SK-N-SH (cell line): ENCODE results near the gene TXN2. TPM values are rescaled to one million over a fixed set of nuclear protein-coding genes. Genes with fewer than 3 reads are reported as not detected.

Experiments
- CTCF ChIA-PET: fragments of 300-600, 350-600 bp; formaldehyde crosslinking; extraction: SDS; loops from one replicate; lab custom pipeline; 2021; lab: Yijun Ruan, JAX
- POLR2A ChIA-PET: fragments of 350-600 bp; sonication (Branson Sonifier 250); formaldehyde crosslinking; extraction: SDS; loops from one replicate; lab custom pipeline; 2020; ENCODE audit warnings: antibody characterized with exemption, inconsistent platforms; lab: Yijun Ruan, JAX
- DNase-seq: peaks from one replicate; pipeline ENCODE4 v3.0.0; 2012
- H2AFZ ChIP-seq: fragments of 200-600 bp; sonication (generic); 2 replicates; pipeline ENCODE4 v1.8.1; 2016; ENCODE audit warnings: antibody characterized with exemption, mild to moderate bottlenecking, low read depth
- H3F3A ChIP-seq: fragments of 200-600 bp; sonication (generic); replicated peaks from 2 replicates; pipeline ENCODE3; 2016; ENCODE audit warnings: antibody characterized with exemption, mild to moderate bottlenecking; ENCODE audit not compliant: insufficient read depth
- H3K27ac ChIP-seq, 2 experiments: fragments of 200-500 bp in 1 of 2; fragments of 200-600 bp in 1 of 2; sonication (Bioruptor generic) in 1 of 2; sonication (generic), shearing (Covaris generic) in 1 of 2; 2 replicates each; pipeline versions ENCODE4 v1.5.1 to v1.6.1; 2014 to 2016; ENCODE audit warnings: low read depth in 2 of 2, inconsistent platforms in 1 of 2, low read length in 1 of 2, mild to moderate bottlenecking in 1 of 2, mixed read lengths in 1 of 2
- H3K27me3 ChIP-seq: fragments of 200-600 bp; sonication (generic), shearing (Covaris generic); 2 replicates; pipeline ENCODE4 v1.6.1; 2016; ENCODE audit warnings: mixed run types; ENCODE audit not compliant: insufficient read depth
- H3K36me3 ChIP-seq, 2 experiments: fragments of 200-500 bp in 1 of 2; fragments of 200-600 bp in 1 of 2; sonication (Bioruptor generic) in 1 of 2; sonication (generic) in 1 of 2; replicated peaks in 1 of 2; 2 replicates each; pipeline versions ENCODE3 to v1.5.1; 2014 to 2016; ENCODE audit warnings: low read length in 1 of 2, mild to moderate bottlenecking in 1 of 2; ENCODE audit not compliant: insufficient read depth in 2 of 2, control insufficient read depth in 1 of 2
- H3K4me1 ChIP-seq, 2 experiments: fragments of 200-500 bp in 1 of 2; fragments of 200-600 bp in 1 of 2; sonication (Bioruptor generic) in 1 of 2; sonication (generic), shearing (Covaris generic) in 1 of 2; 2 replicates each; pipeline versions ENCODE4 v1.5.1 to v1.6.1; 2014 to 2016; ENCODE audit warnings: low read depth in 1 of 2, low read length in 1 of 2, mixed run types in 1 of 2; ENCODE audit not compliant: insufficient read depth in 2 of 2, control insufficient read depth in 1 of 2
- H3K4me2 ChIP-seq: fragments of 200-600 bp; sonication (generic), shearing (Covaris generic); 2 replicates; pipeline ENCODE4 v1.6.1; 2017; ENCODE audit warnings: mixed run types
- H3K4me3 ChIP-seq, 2 experiments: fragments of 200-500 bp in 1 of 2; fragments of 200-600 bp in 1 of 2; sonication (Bioruptor generic) in 1 of 2; sonication (generic), shearing (Covaris generic) in 1 of 2; 2 replicates each; pipeline versions ENCODE4 v1.5.1 to v1.8.1; 2014 to 2016; ENCODE audit warnings: low read depth in 2 of 2, inconsistent platforms in 1 of 2, low read length in 1 of 2, mild to moderate bottlenecking in 1 of 2, mixed read lengths in 1 of 2, moderate library complexity in 1 of 2
- H3K79me2 ChIP-seq: fragments of 200-600 bp; sonication (generic); 2 replicates; pipeline ENCODE4 v1.8.1; 2017; ENCODE audit warnings: mild to moderate bottlenecking; ENCODE audit not compliant: insufficient read depth
- H3K9ac ChIP-seq: fragments of 200-600 bp; sonication (generic); 2 replicates; pipeline ENCODE4 v1.6.1; 2017; ENCODE audit warnings: mixed run types
- H3K9me2 ChIP-seq: fragments of 200-600 bp; sonication (generic); 2 replicates; pipeline ENCODE4 v1.6.1; 2017; ENCODE audit warnings: mixed run types
- H3K9me3 ChIP-seq: fragments of 200-600 bp; sonication (generic); 2 replicates; pipeline ENCODE4 v1.6.1; 2017; ENCODE audit warnings: mixed run types, mild to moderate bottlenecking, moderate library complexity
- H4K20me1 ChIP-seq: fragments of 200-600 bp; sonication (generic); 2 replicates; pipeline ENCODE4 v1.6.1; 2017; ENCODE audit warnings: mild to moderate bottlenecking, mixed run types; ENCODE audit not compliant: insufficient read depth
- CHD2 ChIP-seq: fragments of 150-350 bp; IDR thresholded peaks from 2 replicates; pipeline ENCODE4 v1.6.1; 2018; ENCODE audit warnings: low read length; ENCODE audit not compliant: partially characterized antibody
- ELF1 ChIP-seq: IDR thresholded peaks from 2 replicates; pipeline ENCODE4 v1.4.0; 2012
- EZH2phosphoT487 ChIP-seq: fragments of 200-600 bp; sonication (generic); IDR thresholded peaks from 2 replicates; pipeline ENCODE4 v1.6.1; 2017; ENCODE audit warnings: low read depth, mixed run types, mild to moderate bottlenecking, antibody characterized with exemption, moderate library complexity, borderline replicate concordance
- GATA2 ChIP-seq: sonication (generic); formaldehyde crosslinking; IDR thresholded peaks from 2 replicates; pipeline ENCODE4 v1.5.0; 2020; ENCODE audit warnings: mild to moderate bottlenecking, missing genetic modification reagents
- IRF3 ChIP-seq: fragments of 150-350 bp; IDR thresholded peaks from 2 replicates; pipeline ENCODE4 v1.6.1; 2016; ENCODE audit warnings: mild to moderate bottlenecking, low read depth, low read length
- JUND ChIP-seq: IDR thresholded peaks from 2 replicates; pipeline ENCODE4 v1.4.0; 2012
- MEF2A ChIP-seq: IDR thresholded peaks from 2 replicates; pipeline ENCODE4 v1.4.0; 2012; ENCODE audit warnings: low read depth, borderline replicate concordance
- MXI1 ChIP-seq: IDR thresholded peaks from 2 replicates; pipeline ENCODE4 v1.6.1; 2012; ENCODE audit warnings: mild to moderate bottlenecking, low read depth, low read length, improper control_type of control experiment
- NFIC ChIP-seq: IDR thresholded peaks from 2 replicates; pipeline ENCODE4 v1.4.0; 2012; ENCODE audit warnings: borderline replicate concordance
- RAD21 ChIP-seq: IDR thresholded peaks from 2 replicates; pipeline ENCODE4 v1.6.1; 2012; ENCODE audit warnings: mild to moderate bottlenecking, low read length
- RCOR1 ChIP-seq: fragments of 150-350 bp; IDR thresholded peaks from 2 replicates; pipeline ENCODE4 v1.6.1; 2017; ENCODE audit warnings: antibody characterized with exemption, low read length
- REST ChIP-seq: IDR thresholded peaks from 2 replicates; pipeline ENCODE4 v1.6.1; 2012; ENCODE audit warnings: mild to moderate bottlenecking, low read depth, low read length, moderate library complexity
- RFX5 ChIP-seq: IDR thresholded peaks from 2 replicates; pipeline ENCODE4 v1.6.1; 2012; ENCODE audit warnings: mild to moderate bottlenecking, improper control_type of control experiment, low read length
- RXRA ChIP-seq: IDR thresholded peaks from 2 replicates; pipeline ENCODE4 v1.4.0; 2012; ENCODE audit warnings: low read depth, mild to moderate bottlenecking, borderline replicate concordance
- SMC3 ChIP-seq: IDR thresholded peaks from 2 replicates; pipeline ENCODE4 v1.6.1; 2012; ENCODE audit warnings: low read depth, low read length, improper control_type of control experiment
- TCF12 ChIP-seq: IDR thresholded peaks from 2 replicates; pipeline ENCODE4 v1.4.0; 2012
- TEAD4 ChIP-seq: IDR thresholded peaks from 2 replicates; pipeline ENCODE4 v1.4.0; 2012; ENCODE audit warnings: mild to moderate bottlenecking, borderline replicate concordance; ENCODE audit not compliant: insufficient read depth
- WGBS: methylation state at CpG from one replicate; pipeline ENCODE4 v1.1.6; 2017; ENCODE audit warnings: low lambda C conversion rate; 5-methylcytosine and 5-hydroxymethylcytosine counted together
- polyA plus RNA-seq, 3 experiments: library from polyadenylated mRNA; depleted of rRNA; stranded (reverse); fragments of >200 nt; gene quantifications; 2 replicates each; pipeline ENCODE4 v1.2.3, GENCODE V29; 2012
- TF ChIP-seq, protein P1 (sequence below): IDR thresholded peaks from 2 replicates; pipeline ENCODE4 v1.4.0; 2012; ENCODE audit warnings: low read depth, borderline replicate concordance
- TF ChIP-seq, protein P2 (sequence below): fragments of 200-600 bp; sonication (generic); IDR thresholded peaks from 2 replicates; pipeline ENCODE4 v1.6.1; 2017; ENCODE audit warnings: antibody characterized with exemption, mild to moderate bottlenecking, moderate library complexity
- TF ChIP-seq, protein P3 (sequence below): IDR thresholded peaks from 2 replicates; pipeline ENCODE4 v1.4.0; 2012; ENCODE audit warnings: low read depth

Gene TXN2
- polyA plus RNA-seq, 1 of the 3 experiments (the other 2 are of a cell fraction): 251 TPM

DNA sequence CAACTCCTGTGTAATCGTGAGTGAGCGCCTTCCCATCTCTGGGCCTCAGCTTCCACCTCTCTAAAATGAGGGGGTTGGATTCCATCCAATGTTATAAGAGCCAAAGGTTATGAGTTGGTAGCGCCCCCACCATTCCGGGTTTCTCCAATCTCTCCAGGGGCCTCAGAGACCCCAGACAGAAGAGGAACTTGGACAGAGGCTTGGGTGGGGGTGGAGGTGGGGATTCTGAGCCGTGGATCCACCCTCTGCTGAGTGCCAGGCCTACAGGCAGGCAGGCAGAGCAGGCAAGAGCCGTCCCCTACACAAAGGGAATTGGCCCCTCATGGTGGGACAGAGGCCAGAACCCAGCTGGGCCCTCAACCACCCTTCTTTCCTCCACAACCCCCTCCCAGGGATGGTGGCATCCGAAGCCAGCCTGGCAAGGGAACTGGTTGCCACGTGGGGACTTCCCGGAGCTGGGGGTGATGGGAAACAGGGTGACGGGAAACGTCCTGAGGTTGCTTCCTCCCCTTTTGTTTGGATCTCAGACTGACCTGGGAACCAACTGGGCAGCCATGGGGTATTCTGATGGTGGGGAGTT is 31.8 kb downstream of the TXN2 start:
- peaks cover 0 to 2% of the 10 kb centered on the region in 2 experiments; a peak in 1 of 4 replicates for H3K4me1 ChIP-seq
- ChIA-PET CTCF (interaction anchor here (1.3 kb wide), 1 partner anchor 21 kb away, joined by 3 read pairs; no protein-coding TSS in a partner anchor), POLR2A (no interaction called here)
- DNase-seq: no peak
- H3K9me3 ChIP-seq: no peaks in the 10 kb centered on the region
- 95% methylated on average over 4 of the region's 11 CpGs for WGBS
- H3K9ac ChIP-seq: no peak overlapping the region
- H3K27ac ChIP-seq: no peak overlapping the region
- H3K4me3 ChIP-seq: no peak overlapping the region
- no peak overlapping the region for H3K4me2 ChIP-seq
- no peaks in the 10 kb centered on the region for H3K9me2 ChIP-seq
- H2AFZ ChIP-seq: no peak overlapping the region
- H4K20me1 ChIP-seq: no peaks in the 10 kb centered on the region
- no peaks in the 10 kb centered on the region for H3K79me2 ChIP-seq
- no peaks in the 10 kb centered on the region for H3K27me3 ChIP-seq
- H3K36me3 ChIP-seq: no peaks in the 10 kb centered on the region
- peaks cover 14% of the 10 kb centered on the region for H3F3A ChIP-seq
- TF ChIP-seq GATA2 (CRISPR knock-in tag) (no peak), JUND (no peak), MEF2A (no peak), CHD2 (no peak), MXI1 (no peak), EZH2phosphoT487 (no peak), TCF12 (no peak), ELF1 (no peak), SMC3 (no peak), RXRA (no peak)
- TF ChIP-seq, protein P1, sequence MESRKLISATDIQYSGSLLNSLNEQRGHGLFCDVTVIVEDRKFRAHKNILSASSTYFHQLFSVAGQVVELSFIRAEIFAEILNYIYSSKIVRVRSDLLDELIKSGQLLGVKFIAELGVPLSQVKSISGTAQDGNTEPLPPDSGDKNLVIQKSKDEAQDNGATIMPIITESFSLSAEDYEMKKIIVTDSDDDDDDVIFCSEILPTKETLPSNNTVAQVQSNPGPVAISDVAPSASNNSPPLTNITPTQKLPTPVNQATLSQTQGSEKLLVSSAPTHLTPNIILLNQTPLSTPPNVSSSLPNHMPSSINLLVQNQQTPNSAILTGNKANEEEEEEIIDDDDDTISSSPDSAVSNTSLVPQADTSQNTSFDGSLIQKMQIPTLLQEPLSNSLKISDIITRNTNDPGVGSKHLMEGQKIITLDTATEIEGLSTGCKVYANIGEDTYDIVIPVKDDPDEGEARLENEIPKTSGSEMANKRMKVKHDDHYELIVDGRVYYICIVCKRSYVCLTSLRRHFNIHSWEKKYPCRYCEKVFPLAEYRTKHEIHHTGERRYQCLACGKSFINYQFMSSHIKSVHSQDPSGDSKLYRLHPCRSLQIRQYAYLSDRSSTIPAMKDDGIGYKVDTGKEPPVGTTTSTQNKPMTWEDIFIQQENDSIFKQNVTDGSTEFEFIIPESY: no peak
- TF ChIP-seq, protein P2, sequence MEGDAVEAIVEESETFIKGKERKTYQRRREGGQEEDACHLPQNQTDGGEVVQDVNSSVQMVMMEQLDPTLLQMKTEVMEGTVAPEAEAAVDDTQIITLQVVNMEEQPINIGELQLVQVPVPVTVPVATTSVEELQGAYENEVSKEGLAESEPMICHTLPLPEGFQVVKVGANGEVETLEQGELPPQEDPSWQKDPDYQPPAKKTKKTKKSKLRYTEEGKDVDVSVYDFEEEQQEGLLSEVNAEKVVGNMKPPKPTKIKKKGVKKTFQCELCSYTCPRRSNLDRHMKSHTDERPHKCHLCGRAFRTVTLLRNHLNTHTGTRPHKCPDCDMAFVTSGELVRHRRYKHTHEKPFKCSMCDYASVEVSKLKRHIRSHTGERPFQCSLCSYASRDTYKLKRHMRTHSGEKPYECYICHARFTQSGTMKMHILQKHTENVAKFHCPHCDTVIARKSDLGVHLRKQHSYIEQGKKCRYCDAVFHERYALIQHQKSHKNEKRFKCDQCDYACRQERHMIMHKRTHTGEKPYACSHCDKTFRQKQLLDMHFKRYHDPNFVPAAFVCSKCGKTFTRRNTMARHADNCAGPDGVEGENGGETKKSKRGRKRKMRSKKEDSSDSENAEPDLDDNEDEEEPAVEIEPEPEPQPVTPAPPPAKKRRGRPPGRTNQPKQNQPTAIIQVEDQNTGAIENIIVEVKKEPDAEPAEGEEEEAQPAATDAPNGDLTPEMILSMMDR: no peak
- TF ChIP-seq, protein P3, sequence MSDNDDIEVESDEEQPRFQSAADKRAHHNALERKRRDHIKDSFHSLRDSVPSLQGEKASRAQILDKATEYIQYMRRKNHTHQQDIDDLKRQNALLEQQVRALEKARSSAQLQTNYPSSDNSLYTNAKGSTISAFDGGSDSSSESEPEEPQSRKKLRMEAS: no peak

GRCh38 chr22:36447632-36448031 is 33.8 kb downstream of the TXN2 start:
- no peaks in the 10 kb centered on the region for H3K9me2 ChIP-seq
- no peak overlapping the region for H3K4me2 ChIP-seq
- no peaks in the 10 kb centered on the region for H3K9me3 ChIP-seq
- ChIA-PET POLR2A (no interaction called here), CTCF (interaction anchor here (1.3 kb wide), 1 partner anchor 14 kb away, joined by 5 read pairs; no protein-coding TSS in a partner anchor)
- peaks cover 16% of the 10 kb centered on the region for H3F3A ChIP-seq
- no peaks in the 10 kb centered on the region for H3K36me3 ChIP-seq
- no peaks in the 10 kb centered on the region for H3K79me2 ChIP-seq
- H3K4me1 ChIP-seq: no peaks in the 10 kb centered on the region
- WGBS: 96% methylated on average over 2 of the region's 2 CpGs
- no peak overlapping the region for H3K4me3 ChIP-seq
- DNase-seq: no peak
- H2AFZ ChIP-seq: no peak overlapping the region
- H4K20me1 ChIP-seq: no peaks in the 10 kb centered on the region
- H3K27me3 ChIP-seq: no peaks in the 10 kb centered on the region
- H3K9ac ChIP-seq: no peak overlapping the region
- H3K27ac ChIP-seq: no peak overlapping the region
- no peak for TF ChIP-seq NFIC
- no peak for TF ChIP-seq RCOR1
- no peak for TF ChIP-seq ELF1
- TF ChIP-seq RFX5: no peak
- TF ChIP-seq REST: no peak
- TF ChIP-seq TEAD4: no peak
- no peak for TF ChIP-seq JUND
- no peak for TF ChIP-seq RXRA
- TF ChIP-seq RAD21: no peak
- no peak for TF ChIP-seq MXI1
- no peak for TF ChIP-seq IRF3
